GM19467 (cell line): ENCODE measurements around the gene TBC1D10A.
A peak's percentile ranks its signal among the peaks of the same experiment; 100 is the strongest.

Source experiments
- ATAC-seq: cut with Tn5 transposase; IDR thresholded peaks from one replicate; pipeline ENCODE4 v1.9.1; 2021; ENCODE audit warnings: mild to moderate bottlenecking, moderate library complexity; ENCODE audit not compliant: unreplicated experiment

Gene TBC1D10A, protein sequence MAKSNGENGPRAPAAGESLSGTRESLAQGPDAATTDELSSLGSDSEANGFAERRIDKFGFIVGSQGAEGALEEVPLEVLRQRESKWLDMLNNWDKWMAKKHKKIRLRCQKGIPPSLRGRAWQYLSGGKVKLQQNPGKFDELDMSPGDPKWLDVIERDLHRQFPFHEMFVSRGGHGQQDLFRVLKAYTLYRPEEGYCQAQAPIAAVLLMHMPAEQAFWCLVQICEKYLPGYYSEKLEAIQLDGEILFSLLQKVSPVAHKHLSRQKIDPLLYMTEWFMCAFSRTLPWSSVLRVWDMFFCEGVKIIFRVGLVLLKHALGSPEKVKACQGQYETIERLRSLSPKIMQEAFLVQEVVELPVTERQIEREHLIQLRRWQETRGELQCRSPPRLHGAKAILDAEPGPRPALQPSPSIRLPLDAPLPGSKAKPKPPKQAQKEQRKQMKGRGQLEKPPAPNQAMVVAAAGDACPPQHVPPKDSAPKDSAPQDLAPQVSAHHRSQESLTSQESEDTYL

GRCh38 chr22:30326706-30327362, at the start of gene TBC1D10A:
TSS of gene TBC1D10A (minus strand) at chr22:30326941. CDS start at chr22:30326881, 60 bp downstream.
- peak; percentile 87 for ATAC-seq

DNA sequence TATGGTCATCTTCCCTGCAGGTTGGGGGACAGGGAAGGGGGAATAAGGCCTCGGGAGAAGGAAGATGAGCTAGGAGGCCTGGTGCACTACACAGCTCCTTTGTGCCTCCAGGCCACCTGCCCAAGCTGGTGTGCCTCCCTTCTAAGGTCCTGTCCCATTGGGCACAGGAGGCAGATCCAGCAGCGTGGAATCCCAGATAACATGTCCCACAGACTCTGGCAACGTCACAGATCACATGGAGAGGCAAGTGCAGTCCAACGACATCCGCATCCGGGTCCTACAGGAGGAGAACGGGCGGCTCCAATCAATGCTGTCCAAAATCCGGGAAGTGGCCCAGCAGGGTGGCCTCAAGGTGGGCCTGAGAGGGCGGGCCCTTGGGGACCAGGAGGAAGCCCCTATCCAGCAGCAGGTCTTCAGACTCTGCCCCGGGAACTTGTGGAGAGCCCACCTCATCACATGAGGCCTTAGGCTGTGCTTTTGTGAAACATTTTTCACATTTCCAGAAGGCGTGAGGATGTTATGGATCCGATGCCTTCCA, 48.6 kb upstream of the TBC1D10A start:
- ATAC-seq, result no peak

GRCh38 chr22:30373331-30374325, 46.9 kb upstream of the TBC1D10A start:
- ATAC-seq, result no peak

DNA sequence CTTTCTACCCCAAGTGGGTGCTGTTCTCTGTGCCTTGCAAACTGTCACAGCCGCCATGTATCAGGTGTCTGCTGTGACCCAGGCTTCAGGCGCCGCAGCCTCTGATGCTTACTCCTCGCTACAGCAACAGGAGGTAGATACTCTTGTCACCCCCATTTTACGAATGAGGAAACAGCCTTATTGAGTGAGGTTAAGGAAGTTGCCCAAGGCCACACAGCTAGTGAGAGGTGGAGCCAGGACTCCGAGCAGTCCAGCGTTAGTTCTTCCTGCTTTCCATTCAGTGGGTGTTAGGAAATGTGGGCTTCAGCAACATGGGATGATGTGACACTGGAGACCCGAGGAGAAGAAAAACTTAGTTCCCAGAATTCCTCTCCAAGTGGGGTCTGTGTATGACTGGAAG, 46.2 kb upstream of the TBC1D10A start:
- ATAC-seq, result no peak

- no peak for ATAC-seq
Observed at GRCh38 chr22:30371981-30372380, 45.2 kb upstream of the TBC1D10A start.

DNA sequence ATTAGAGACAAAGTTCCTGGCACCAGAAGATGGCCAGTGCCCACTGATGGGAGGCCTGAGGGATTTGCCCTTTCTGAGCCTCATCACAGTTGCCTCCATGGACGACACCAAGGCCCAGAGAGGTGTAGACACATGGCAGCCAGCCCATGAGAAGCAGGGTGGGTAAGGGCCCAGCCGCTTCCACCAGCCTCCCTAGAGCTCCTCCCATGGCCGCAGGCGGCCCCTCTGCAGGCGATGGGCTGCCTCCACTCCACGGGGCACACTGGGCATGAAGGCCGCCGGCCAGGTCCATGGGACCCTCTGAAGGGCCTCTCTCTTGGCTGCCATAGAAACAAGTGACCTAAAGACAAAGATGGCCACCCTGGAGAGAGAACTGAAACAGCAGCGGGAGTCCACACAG, 44.6 kb upstream of the TBC1D10A start:
- no peak for ATAC-seq

GRCh38 chr22:30370641-30371230, 44.0 kb upstream of the TBC1D10A start:
- no peak for ATAC-seq

- ATAC-seq, result no peak
Observed at GRCh38 chr22:30368420-30368819, 41.7 kb upstream of the TBC1D10A start.

- ATAC-seq, result no peak
Observed at GRCh38 chr22:30365891-30366290, 39.1 kb upstream of the TBC1D10A start.

DNA sequence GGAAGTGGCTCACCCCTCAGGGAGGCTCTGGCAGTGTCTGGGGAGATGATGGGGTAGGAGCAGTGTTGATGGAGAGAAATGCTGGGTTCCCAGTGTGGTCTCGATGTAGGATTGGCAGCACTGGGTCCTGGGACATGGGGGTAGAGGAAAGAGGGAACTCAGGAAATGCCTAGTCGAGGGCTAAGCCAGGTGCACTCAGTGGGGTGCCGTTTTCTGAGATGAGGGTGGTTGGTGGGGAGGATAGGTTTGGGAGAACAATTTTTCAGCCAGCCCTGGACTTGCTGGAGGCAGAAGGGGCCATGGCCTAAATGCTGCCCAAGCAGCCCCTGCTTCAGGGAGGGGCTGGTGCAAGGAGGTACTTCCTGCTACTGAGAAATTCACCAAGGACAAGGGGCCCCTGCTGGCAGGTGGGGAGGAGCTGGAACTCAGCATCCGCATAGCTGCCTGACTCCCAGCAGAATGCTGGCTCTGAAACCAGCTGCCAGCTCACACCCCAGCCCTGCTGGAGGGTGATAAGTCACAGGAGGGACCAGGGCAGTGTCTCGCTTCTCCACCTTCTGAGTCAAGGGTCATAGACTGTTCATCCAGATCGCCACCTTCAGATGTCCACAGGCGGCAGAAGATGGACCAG, 36.0 kb upstream of the TBC1D10A start:
- no peak for ATAC-seq

DNA sequence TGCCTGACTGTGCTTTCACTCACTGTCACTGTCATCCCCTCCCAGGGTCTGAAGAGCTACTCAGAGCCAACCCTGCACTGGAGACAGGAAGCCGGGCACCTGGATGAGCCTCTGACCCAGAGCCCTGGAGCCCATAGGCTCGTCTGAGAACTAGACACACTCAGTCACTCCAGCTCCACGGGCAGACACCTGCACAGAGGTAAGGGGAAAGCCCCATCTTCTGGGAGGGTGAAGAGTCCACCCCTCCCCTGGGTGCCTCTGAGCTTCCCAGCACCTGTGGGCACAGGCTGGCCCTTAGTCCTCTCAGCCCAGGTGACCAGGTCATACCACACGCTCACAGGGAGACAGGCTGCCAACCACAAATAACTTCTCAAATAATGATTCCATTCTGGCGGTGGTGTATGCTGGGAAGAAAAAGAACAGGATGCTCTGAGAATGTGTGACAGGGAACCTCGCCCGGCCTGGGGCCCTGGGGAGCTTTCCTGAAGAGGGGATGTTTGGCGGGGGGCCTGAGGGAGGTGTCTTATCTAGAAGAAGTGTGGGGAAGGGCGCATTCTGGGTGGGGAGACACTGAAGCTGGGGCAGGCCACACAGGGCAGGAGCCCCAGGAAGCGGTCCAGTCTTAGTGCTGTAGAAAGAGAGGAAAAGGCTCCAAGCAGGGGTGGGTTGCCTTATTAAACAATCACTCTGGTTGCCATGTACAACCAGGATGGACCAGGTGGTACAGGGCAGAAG, 35.3 kb upstream of the TBC1D10A start:
- ATAC-seq, result no peak

DNA sequence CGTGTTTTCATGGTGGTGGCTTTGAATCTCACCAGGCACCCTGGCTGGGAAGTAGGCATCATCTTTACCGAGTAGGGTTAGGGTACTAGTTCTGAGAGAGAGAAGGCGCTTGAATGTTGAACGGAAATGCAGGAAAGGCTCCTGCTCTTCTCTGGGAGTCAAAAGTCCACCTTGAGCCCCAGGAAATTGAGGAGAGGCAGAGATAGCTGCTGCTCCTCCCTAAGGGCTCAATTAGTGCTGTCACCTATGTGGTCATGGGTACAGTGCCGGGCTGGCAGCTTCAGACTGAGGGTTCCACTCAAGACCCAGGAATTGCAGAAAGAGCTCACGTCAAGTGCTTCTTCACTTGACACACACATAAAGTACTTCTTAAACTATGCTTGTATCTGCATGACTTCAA, 31.8 kb upstream of the TBC1D10A start:
- ATAC-seq, result no peak

DNA sequence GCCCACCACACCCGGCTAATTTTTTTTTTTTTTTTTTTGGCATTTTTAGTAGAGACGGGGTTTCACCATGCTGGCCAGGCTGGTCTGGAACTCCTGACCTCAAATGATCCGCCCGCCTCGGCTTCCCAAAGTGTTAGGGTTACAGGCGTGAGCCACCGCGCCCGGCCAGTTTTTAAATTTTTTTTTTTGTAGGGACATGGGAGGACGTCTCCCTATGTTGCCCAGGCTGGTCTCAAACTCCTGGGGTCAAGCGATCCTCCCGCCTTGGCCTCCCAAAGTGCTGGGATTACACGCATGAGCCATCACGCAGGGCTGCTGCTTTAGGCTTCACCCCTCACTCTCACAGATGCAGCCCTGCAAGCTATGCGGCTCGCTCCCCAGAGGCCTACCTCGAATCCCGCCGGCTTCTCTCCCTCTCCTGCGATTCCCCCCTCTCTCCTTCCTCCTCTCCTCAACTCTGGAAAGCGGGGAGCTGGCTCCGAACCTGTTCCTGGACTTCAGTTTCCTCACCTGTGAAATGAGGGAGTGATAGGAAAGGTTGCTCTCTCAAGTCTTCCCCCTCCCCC, 31.0 kb upstream of the TBC1D10A start:
- no peak for ATAC-seq

DNA sequence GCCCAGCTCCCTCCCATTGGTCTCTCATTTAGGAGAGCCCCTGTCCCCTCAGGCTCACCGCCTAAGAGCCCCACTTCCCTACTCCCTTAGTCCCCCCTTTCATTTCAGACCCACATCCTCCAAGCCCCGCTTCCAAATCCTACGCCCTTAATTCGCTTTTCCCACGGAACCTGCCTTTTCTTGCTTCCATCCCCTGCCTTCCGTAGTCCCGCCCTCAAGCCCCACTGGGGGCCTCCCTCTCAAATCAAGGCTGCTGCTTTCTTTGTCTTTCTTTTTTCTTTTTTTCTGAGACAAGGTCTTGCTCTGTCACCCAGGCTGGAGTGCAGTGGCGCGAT, 30.5 kb upstream of the TBC1D10A start:
- ATAC-seq, result no peak

DNA sequence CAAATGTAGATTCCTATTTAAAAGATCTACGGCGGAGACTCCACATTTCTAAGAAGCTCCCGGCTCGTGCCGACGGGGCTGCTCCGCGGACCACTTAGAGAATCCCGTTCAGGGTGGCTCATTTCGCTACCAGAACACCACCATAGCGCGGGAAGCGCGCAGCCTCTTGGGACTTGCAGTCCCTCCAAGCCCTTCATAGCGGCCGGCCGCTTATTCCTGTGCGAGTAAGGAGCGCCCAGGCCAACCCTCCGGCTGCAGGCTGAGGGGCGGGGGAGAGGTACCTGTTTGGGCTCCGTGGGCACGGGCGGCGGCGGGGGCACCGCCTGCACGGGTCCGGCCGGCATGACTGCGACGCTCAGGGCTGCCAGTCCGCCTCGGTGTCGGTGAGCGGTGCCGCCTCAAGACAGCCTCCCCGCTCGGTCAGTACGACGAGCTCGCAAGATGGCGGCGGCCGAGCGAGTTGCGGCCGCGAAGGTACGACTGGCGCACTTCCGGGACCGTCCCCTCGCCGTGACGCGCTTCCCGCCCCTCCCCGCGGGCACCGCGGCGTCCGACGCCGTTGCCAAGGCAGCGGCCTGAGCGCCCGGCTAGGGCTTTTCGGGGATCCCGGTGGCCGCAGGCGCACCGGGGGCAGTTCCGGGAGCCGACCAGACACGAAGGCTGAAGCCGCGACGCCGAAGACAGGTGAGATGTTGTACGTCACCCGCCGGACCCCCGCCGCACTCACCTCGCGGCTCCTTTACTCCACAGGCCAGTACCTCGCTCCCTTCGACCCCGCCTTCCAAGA, 29.9 kb upstream of the TBC1D10A start, which contains the start of the genes CCDC157 and SF3A1:
TSS of gene CCDC157 (plus strand) at position 559 of the 787 bp plus-strand sequence. CDS start 8,994 bp downstream, outside the sequence.
TSS of gene SF3A1 (minus strand) at position 446 of the 787 bp plus-strand sequence. CDS start at position 344, 102 bp downstream.
- ATAC-seq, result peak; percentile 85

DNA sequence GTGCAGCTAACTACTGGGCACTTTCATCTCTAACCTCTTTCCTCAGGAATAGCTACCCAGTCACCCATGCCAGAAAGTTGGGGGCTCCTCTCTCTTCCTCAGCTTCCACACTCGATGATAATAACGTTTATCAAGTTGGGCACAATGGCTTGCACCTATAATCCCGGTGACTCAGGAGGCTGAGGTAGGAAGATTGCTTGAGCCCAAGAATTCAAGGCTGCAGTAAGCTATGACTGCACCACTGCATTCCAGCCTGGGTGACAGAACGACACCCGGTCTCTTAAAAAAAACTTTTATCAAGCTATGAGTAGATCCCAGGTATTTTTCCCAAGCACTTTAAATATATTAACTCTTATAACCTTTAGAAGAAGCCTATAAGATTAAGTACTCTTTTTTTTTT, 27.9 kb upstream of the TBC1D10A start:
- no peak for ATAC-seq

GRCh38 chr22:30351226-30351625, 24.5 kb upstream of the TBC1D10A start:
- ATAC-seq, result no peak

- ATAC-seq, result no peak
Observed at GRCh38 chr22:30348809-30349208, 22.1 kb upstream of the TBC1D10A start.
